ENCODE data around the gene TTLL11. TPM values are rescaled to one million over a fixed set of nuclear protein-coding genes. Genes with fewer than 3 reads are reported as not detected.

The TTLL11 gene
- total and polyA plus RNA-seq, 2 of the 8 experiments (the other 6 are each of a cell fraction or from before 2014, with no cell fraction given): 0.56 to 0.80 TPM

DNA sequence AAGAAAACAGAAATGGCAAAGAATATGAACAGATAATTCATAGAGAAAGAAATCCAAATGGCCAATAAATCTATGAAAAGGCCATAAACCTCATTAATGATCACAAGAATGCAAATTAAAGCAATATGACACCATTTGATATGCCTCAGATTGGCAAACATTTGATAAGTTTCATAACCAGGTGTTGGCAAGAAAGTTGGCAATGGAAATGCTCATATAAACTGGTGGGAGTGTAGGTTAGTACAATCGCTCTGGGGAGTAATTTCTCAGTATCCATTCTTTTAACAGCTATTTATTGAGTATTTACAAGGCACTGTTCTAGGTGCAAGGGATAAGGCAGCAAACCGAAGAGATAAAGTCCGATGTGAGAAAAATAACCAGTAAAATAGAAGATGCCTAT lies 154.5 kb downstream of the TTLL11 start:
- no peak overlapping the region for H2BK5ac ChIP-seq (ENCODE audit: low read depth, low read length)
- peaks cover 0 to 5% (median 2%) of the 10 kb centered on the region in 4 experiments; a peak in 4 of 7 replicates for H3K4me1 ChIP-seq (replicated peaks in 1 of 4; ENCODE audit: control insufficient read depth in 3 of 4, insufficient read depth in 4 of 4, low read length in 3 of 4)
- no peak overlapping the region for H3K56ac ChIP-seq (replicated peaks; ENCODE audit: insufficient read length, low read depth, low read length)
- H3K79me2 ChIP-seq (ENCODE audit: control insufficient read depth in 1 of 2, insufficient read depth in 2 of 2, low read length in 2 of 2): no peaks in the 10 kb centered on the region
- no peaks in the 10 kb centered on the region for H3K9me3 ChIP-seq (ENCODE audit: insufficient read depth in 2 of 2, low read depth in 1 of 2, low read length in 1 of 2)
- no peak overlapping the region for H4K5ac ChIP-seq (ENCODE audit: insufficient read length, low read depth, low read length)
- H3K18ac ChIP-seq (ENCODE audit: extremely low read depth, low read length): no peak overlapping the region
- no peak overlapping the region for H3K4me2 ChIP-seq (ENCODE audit: insufficient read depth in 1 of 2, low read depth in 2 of 2, low read length in 2 of 2)
- FAIRE-seq (no peak), DNase-seq (ENCODE audit: low read depth in 1 of 2, low spot score in 2 of 2) (no peak)
- H3K36me3 ChIP-seq (ENCODE audit: control insufficient read depth in 2 of 4, insufficient read depth in 4 of 4, low read length in 3 of 4): no peaks in the 10 kb centered on the region
- no peak overlapping the region for H3K4ac ChIP-seq (replicated peaks; ENCODE audit: insufficient read length, low read depth, low read length)
- no peak overlapping the region for H3K14ac ChIP-seq (ENCODE audit: insufficient read length)
- no peaks in the 10 kb centered on the region for H3K79me1 ChIP-seq (ENCODE audit: low read depth, low read length)
- H2BK120ac ChIP-seq (replicated peaks; ENCODE audit: low read depth, low read length): no peak overlapping the region
- no peak overlapping the region for H2AFZ ChIP-seq (ENCODE audit: low read length)
- no peak overlapping the region for H3K27ac ChIP-seq (ENCODE audit: low read depth, low read length)
- H3K27me3 ChIP-seq (replicated peaks in 1 of 4; ENCODE audit: control insufficient read depth in 3 of 4, extremely low read depth in 1 of 4, insufficient read depth in 3 of 4, low read length in 3 of 4): no peaks in the 10 kb centered on the region; a peak in 2 of 7 replicates
- H4K8ac ChIP-seq (ENCODE audit: extremely low read depth, insufficient read depth, low read length): no peak overlapping the region
- no peak overlapping the region for H3K4me3 ChIP-seq (ENCODE audit: extremely low read depth in 1 of 4, insufficient read depth in 2 of 4, low read depth in 3 of 4, low read length in 4 of 4)
- no peak overlapping the region for H2BK15ac ChIP-seq (ENCODE audit: low read length)
- H2BK12ac ChIP-seq (ENCODE audit: low read depth, low read length): no peak overlapping the region
- TF ChIP-seq TAF1 (IDR thresholded peaks at IDR 0.05; ENCODE audit: low read depth, low read length): no peak
- no peak for TF ChIP-seq CHD1 (IDR thresholded peaks at IDR 0.05; ENCODE audit: low read depth, low read length)
- no peak for TF ChIP-seq SIX5 (IDR thresholded peaks at IDR 0.05; ENCODE audit: low read depth, low read length)
- TF ChIP-seq JUN (IDR thresholded peaks at IDR 0.05; ENCODE audit: low read depth, low read length): no peak
- TF ChIP-seq CEBPB (IDR thresholded peaks at IDR 0.05; ENCODE audit: low read depth, low read length): no peak
- TF ChIP-seq SAP30 (IDR thresholded peaks at IDR 0.05; ENCODE audit: insufficient read depth, insufficient replicate concordance, low read length): no peak
- TF ChIP-seq TEAD4 (IDR thresholded peaks at IDR 0.05; ENCODE audit: low read depth, low read length): no peak
- TF ChIP-seq TAF7 (optimal IDR thresholded peaks at IDR 0.05; ENCODE audit: borderline replicate concordance, low read depth, low read length): no peak
- TF ChIP-seq SP4 (IDR thresholded peaks at IDR 0.05; ENCODE audit: low read length): no peak
- TF ChIP-seq KDM1A (IDR thresholded peaks at IDR 0.05; ENCODE audit: borderline replicate concordance, low read length): no peak
- TF ChIP-seq SP1 (IDR thresholded peaks at IDR 0.05; ENCODE audit: low read depth, low read length): no peak
- TF ChIP-seq BACH1 (IDR thresholded peaks at IDR 0.05; ENCODE audit: low read length): no peak
- H3K23ac ChIP-seq (ENCODE audit: insufficient read length): no peak overlapping the region
- no peaks in the 10 kb centered on the region for H3K23me2 ChIP-seq (ENCODE audit: low read depth, low read length)
- 93% methylated on average over 3 of the region's 3 CpGs; no CpG with 5 or more reads in 1 of the 2 experiments for WGBS, 2 experiments (ENCODE audit: extremely low coverage in 1 of 2, insufficient coverage in 1 of 2, insufficient read length in 1 of 2, insufficient replicate concordance in 2 of 2, low coverage in 1 of 2, low lambda C conversion rate in 2 of 2, missing lambda C conversion rate in 1 of 2)
- H2AK5ac ChIP-seq (ENCODE audit: low read depth, low read length): no peak overlapping the region
- no peaks in the 10 kb centered on the region for H4K20me1 ChIP-seq (replicated peaks in 1 of 2; ENCODE audit: control insufficient read depth in 1 of 2, insufficient read depth in 2 of 2, low read length in 2 of 2)
- ChIA-PET CTCF (ENCODE audit: partially characterized antibody) (interaction anchor here (1.1 to 2.4 kb wide), 2 partner anchors 8 to 251 kb away, joined by 3 to 10 read pairs; no protein-coding TSS in a partner anchor), POLR2A (ENCODE audit: partially characterized antibody) (no interaction called here)
- H3K9ac ChIP-seq (replicated peaks in 1 of 4; ENCODE audit: extremely low read depth in 1 of 4, low read depth in 3 of 4, low read length in 3 of 4): no peak overlapping the region
- no peak overlapping the region for H4K91ac ChIP-seq (replicated peaks; ENCODE audit: insufficient read length, low read length)
- H2BK20ac ChIP-seq (ENCODE audit: low read length): no peak overlapping the region

Data from H1 (cell line).